GM19397 (cell line): Measurements from ENCODE around the gene DDIT4L.
"Not testable (repeated sequence)": the region's sequence is repeated elsewhere in the genome, so short reads cannot be mapped to it uniquely, and the experiment has no call there.

Source experiments
- ATAC-seq: cut with Tn5 transposase; IDR thresholded peaks from one replicate; pipeline ENCODE4 v1.9.1; 2021; ENCODE audit warnings: mild to moderate bottlenecking, moderate library complexity; ENCODE audit not compliant: unreplicated experiment

Gene DDIT4L, protein sequence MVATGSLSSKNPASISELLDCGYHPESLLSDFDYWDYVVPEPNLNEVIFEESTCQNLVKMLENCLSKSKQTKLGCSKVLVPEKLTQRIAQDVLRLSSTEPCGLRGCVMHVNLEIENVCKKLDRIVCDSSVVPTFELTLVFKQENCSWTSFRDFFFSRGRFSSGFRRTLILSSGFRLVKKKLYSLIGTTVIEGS

DNA sequence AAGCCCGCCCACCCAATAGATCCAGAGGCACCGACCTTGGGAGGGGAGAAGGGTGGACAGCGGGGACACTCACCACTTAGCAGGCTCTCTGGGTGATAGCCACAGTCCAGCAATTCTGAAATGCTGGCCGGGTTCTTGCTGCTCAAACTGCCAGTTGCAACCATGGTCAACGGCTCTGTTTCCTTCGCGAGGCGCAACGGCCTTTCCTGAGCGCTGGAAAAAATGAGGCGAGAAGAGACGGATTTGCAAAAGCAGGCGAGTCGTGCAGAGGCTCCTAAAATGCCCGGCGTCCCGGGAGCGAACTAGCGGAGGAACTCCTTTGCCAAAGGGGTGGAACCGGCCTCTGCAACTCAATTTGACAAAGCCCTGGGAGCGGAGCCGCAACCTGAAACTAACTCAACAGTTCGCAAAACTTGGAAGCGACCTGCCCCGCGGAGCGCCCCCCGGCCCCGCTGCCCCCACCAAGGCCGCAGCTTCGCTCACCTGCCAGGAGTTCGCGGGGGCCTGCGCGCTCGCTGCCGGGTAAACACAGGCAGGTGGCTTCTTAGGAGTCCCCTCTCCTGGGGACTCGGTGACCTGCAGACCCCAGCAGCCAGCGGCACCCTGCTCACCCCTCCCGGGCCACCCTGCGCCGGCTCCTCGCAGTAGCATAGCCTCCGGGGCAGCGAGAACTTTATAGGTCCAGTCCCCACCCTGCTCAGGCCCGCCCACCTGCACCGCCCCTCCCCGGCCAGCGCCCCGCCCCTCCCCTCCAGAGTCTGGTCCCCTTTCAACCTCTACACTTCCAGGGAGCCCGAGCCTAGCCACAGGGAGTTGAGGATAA, at the start of gene DDIT4L:
TSS of gene DDIT4L (minus strand) at position 649 of the 823 bp plus-strand sequence. CDS start at position 164, 485 bp downstream.
- no peak for ATAC-seq

- no peak for ATAC-seq
Measured at GRCh38 chr4:100240008-100240407, 49.7 kb upstream of the DDIT4L start.

DNA sequence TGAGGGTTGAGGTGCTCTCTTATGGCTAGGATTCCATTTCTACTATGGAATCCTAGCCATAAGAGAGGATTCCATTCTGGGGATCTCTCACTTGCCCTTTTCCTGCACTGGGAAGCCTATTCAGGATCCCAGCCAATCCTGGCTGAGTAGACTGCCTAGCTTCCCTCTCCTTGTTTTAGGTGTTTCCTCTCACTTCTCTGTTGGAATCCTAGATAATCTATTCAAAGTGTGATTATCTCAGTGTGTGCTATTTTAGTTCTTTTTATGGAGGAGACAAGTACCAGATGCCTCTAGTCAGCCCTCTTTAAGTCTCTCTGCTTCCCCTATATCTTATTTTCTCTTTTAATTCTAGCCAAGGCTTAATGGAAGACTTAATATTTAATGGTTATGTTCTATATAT, 34.5 kb upstream of the DDIT4L start:
- ATAC-seq, result no peak

- ATAC-seq, result no peak
Measured at GRCh38 chr4:100224160-100224559, 33.9 kb upstream of the DDIT4L start.

- ATAC-seq, result peak; percentile 80
Measured at GRCh38 chr4:100208964-100209363, 18.7 kb upstream of the DDIT4L start.

- no peak for ATAC-seq
Measured at GRCh38 chr4:100208459-100208858, 18.2 kb upstream of the DDIT4L start.

- no peak for ATAC-seq
Measured at GRCh38 chr4:100206850-100207249, 16.6 kb upstream of the DDIT4L start.

DNA sequence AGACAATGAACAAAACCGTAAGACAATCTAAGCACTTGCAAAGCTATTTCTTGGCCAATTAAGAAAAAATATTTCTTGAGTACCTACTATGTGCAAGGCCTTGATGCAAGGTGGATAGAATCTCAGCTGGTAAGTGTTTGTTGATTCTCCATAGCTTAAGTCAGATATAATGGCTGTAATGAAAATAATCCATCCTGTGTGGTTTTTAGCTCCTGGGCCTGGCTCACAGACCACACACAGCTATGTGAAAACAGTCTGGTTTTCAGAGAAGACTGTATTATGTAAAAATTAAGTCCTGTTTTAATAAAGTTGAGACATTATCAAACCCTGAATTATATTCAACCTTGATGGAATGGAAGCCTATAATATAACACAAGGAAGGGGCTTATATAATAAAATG, 7.8 kb upstream of the DDIT4L start:
- no peak for ATAC-seq

- ATAC-seq, result not testable (repeated sequence)
Measured at GRCh38 chr4:100196388-100197071, 6.3 kb upstream of the DDIT4L start.

- ATAC-seq, result no peak
Measured at GRCh38 chr4:100190643-100191600, 654 bp upstream of the DDIT4L start.

GRCh38 chr4:100188829-100189228, 1.4 kb downstream of the DDIT4L start:
- ATAC-seq, result no peak

- ATAC-seq, result no peak
Measured at GRCh38 chr4:100187781-100188180, 2.5 kb downstream of the DDIT4L start.

DNA sequence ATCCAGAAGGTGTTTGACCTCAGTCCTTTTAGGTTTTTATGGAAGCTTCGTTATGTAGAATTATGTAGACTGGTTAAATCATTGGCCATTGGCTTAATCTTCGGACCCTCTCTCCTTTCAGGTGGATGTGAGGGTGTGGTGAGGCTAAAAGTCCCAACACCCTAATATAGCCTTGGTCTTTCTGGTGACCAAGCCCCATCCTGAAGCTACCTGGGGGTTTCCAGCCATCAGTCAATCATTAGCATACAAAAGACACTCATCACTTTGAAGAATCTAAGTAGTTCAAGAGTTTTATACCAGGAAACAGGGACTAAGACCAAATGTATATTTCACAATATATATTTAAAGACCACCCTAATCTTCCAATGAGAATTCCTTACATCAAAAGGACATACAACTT, 5.5 kb downstream of the DDIT4L start:
- no peak for ATAC-seq

DNA sequence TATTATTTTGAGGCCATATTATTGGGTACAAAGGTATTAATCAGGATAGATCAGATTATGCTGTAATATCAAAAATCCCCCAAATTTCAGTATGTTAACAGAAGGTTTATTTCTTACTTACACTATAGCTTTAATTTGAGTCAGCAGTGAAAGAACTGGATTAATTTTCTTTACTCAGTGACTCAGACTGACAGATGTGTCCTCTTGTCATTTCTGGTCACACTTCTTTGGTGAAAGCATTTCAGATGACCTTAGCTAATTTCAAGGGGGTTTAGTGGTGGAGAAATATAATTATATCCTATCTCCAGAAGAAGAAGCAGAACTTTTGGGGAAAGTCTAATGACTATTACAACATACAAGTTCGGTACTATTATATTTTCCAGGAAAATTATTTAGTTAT, 12.4 kb downstream of the DDIT4L start:
- no peak for ATAC-seq

GRCh38 chr4:100177126-100177525, 13.1 kb downstream of the DDIT4L start:
- no peak for ATAC-seq

- no peak for ATAC-seq
Measured at GRCh38 chr4:100175858-100176257, 14.4 kb downstream of the DDIT4L start.

DNA sequence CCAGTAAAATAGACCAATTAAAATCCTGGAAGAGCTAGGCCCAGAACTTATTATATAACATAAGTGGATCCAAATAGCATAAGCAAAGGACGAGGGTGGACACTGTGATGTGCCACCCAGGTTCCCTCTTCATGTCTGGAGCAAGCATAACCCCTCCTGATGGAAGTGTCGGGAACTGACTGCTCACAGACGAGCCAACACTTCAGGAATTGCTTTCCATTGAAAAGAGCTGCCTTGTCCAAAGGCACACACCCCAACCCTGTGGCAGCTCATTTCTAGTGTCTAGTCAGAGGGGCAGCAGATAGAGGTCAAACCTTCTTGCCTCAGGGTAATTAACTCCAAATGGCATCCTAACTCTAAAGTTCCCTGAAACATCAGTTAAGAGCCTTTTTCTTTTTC, 15.3 kb downstream of the DDIT4L start:
- ATAC-seq, result no peak

DNA sequence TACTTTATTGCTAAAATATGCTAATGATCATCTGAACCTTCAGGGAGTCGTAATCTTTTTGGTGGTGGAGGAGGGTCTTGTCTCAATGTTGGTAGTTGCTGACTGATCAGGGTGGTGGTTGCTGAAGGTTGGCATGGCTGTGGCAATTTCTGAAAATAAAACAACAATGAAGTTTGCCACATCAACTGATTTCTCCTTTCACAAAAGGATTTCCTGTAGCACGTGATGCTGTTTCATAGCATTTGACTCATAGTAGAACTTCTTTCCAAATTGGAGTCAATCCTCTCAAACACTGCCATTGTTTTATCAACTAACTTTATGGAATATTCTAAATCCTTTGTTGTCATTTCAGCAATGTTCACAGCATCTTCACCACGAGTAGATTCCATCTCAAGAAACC, 19.3 kb downstream of the DDIT4L start:
- no peak for ATAC-seq

- no peak for ATAC-seq
Measured at GRCh38 chr4:100169491-100170485, 20.5 kb downstream of the DDIT4L start.

DNA sequence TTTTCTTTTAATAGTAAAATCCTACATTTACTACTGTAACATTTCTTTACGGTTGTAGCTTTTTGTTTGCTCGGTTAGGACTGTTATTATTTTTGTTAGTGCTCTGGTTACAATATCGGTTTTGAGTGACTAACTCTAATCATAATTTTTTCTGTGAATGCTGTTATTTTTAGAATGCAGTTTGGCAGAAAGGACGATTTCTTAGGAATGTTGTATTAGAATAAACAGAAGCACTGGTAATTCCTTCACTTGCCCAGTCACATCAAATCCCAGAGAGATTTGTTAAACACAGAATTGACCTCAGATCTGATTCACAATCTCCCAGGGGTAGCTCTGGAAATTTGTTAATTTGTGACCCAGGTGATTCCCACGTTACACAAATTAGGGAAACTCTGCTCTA, 21.7 kb downstream of the DDIT4L start:
- no peak for ATAC-seq
